Stomach (tissue), 9 donors: ENCODE data around the gene RAB1A. TPM values are rescaled to one million over a fixed set of nuclear protein-coding genes. Genes with fewer than 3 reads are reported as not detected.

Experiments
- DNase-seq, 2 donors: peaks; one replicate each; pipeline versions ENCODE4 v3.0.0 to v3.0.0-alpha.2; 2013 to 2019
- H3K27ac ChIP-seq, 5 donors: fragments of 200-600 bp in 4 of 5; sonication (generic) in 4 of 5; one replicate each; pipeline ENCODE4 v1.5.1; 2013 to 2019; ENCODE audit warnings: mild to moderate bottlenecking in 1 of 5, moderate library complexity in 1 of 5
- H3K27me3 ChIP-seq, 3 donors: fragments of 200-600 bp; sonication (generic); one replicate each; pipeline ENCODE4 v1.5.1; 2017 to 2019; ENCODE audit warnings: mixed run types in 1 of 3
- H3K36me3 ChIP-seq, 4 donors: fragments of 200-600 bp; sonication (generic); 1 replicate in 3 of 4; 2 replicates in 1 of 4; pipeline ENCODE4 v1.5.1; 2016 to 2019
- H3K4me1 ChIP-seq, 4 donors: fragments of 200-600 bp; sonication (generic); one replicate each; pipeline ENCODE4 v1.5.1; 2016 to 2019
- H3K4me3 ChIP-seq, 4 donors: fragments of 200-600 bp; sonication (generic) in 3 of 4; one replicate each; pipeline ENCODE4 v1.5.1; 2016 to 2019; ENCODE audit warnings: mild to moderate bottlenecking in 1 of 4
- H3K9me3 ChIP-seq, 4 donors: fragments of 200-600 bp; sonication (generic); one replicate each; pipeline ENCODE4 v1.5.1; 2016 to 2019
- CTCF ChIP-seq, 7 experiments: fragments of 450-650 bp in 4 of 7; fragments of 200-600 bp in 3 of 7; sonication (generic) in 3 of 7; IDR thresholded peaks; one replicate each; pipeline ENCODE4 v1.5.1; 2016 to 2019; ENCODE audit warnings: antibody characterized with exemption in 7 of 7, control low read depth in 2 of 7, mild to moderate bottlenecking in 1 of 7
- EP300 ChIP-seq: sonication (generic); formaldehyde crosslinking; IDR thresholded peaks from one replicate; pipeline ENCODE4 v1.6.1; 2017; ENCODE audit warnings: antibody characterized with exemption
- POLR2A ChIP-seq, 4 donors: fragments of 450-650 bp; IDR thresholded peaks; one replicate each; pipeline ENCODE4 v1.6.1; 2016; ENCODE audit warnings: antibody characterized with exemption in 4 of 4, control low read depth in 2 of 4, mild to moderate bottlenecking in 1 of 4, moderate library complexity in 1 of 4
- POLR2AphosphoS5 ChIP-seq, 3 donors: sonication (generic); formaldehyde crosslinking; IDR thresholded peaks; one replicate each; pipeline ENCODE4 v1.6.1; 2016; ENCODE audit warnings: antibody characterized with exemption in 3 of 3
- WGBS, 5 donors: extraction: QIAGEN DNeasy Blood & Tissue Kit in 3 of 5; methylation state at CpG; one replicate each; pipeline versions ENCODE4 v1.1.5 to v1.1.7; 2013 to 2018; 5-methylcytosine and 5-hydroxymethylcytosine counted together
- intact Hi-C: fragments of 100-400 bp; cut with DNase I; formaldehyde crosslinking; loops from one replicate; pipeline ENCODE4 v1.15.1; 2023; ENCODE audit warnings: low total_unique reads
- polyA plus RNA-seq, 3 donors: library from polyadenylated mRNA; stranded (reverse); fragments of 200-250 nt; gene quantifications; one replicate each; pipeline ENCODE4 v1.2.3, GENCODE V29; 2013
- total RNA-seq, 5 donors: library from RNA; depleted of rRNA; stranded (reverse); fragments of >200 nt; gene quantifications; one replicate each; pipeline versions ENCODE4 v1.1.0 to v1.2.3, GENCODE V29; 2014 to 2016
- donor health status: healthy with polysubstance abuse.
- donor health status: Bipolar disorder and iron deficiency.
- donor health status: healthy.

RAB1A gene
- total and polyA plus RNA-seq, 8 donors: 58.2 to 160 (median 88.1) TPM

GRCh38 chr2:65057391-65058052 lies 72.4 kb downstream of the RAB1A start:
- peak in 2 of 3 donors; percentile 28 to 48 for TF ChIP-seq POLR2AphosphoS5 (IDR thresholded peaks at IDR 0.05)
- no peak for TF ChIP-seq CTCF (IDR thresholded peaks at IDR 0.05)
- no peaks in the 10 kb centered on the region for H3K27me3 ChIP-seq
- peak overlapping the region; percentile 82 to 92 (median 90) for H3K4me3 ChIP-seq
- WGBS, 5 donors: 17 to 31% (median 31%) methylated on average over 6 of the region's 6 CpGs
- H3K36me3 ChIP-seq: no peaks in the 10 kb centered on the region
- H3K4me1 ChIP-seq: peaks cover 22 to 76% (median 69%) of the 10 kb centered on the region in 4 donors
- H3K27ac ChIP-seq: peak overlapping the region; percentile 56 to 96 (median 92)
- DNase-seq: peak in 1 of 2 donors; percentile 79
- intact Hi-C loops: no loop called here
- H3K9me3 ChIP-seq: no peaks in the 10 kb centered on the region

- H3K27me3 ChIP-seq: no peaks in the 10 kb centered on the region
- no peak for TF ChIP-seq CTCF (IDR thresholded peaks at IDR 0.05)
- TF ChIP-seq POLR2AphosphoS5 (IDR thresholded peaks at IDR 0.05): no peak
- TF ChIP-seq EP300: no peak
- TF ChIP-seq POLR2A (IDR thresholded peaks at IDR 0.05): no peak
- peak overlapping the region; percentile 82 to 92 (median 90) for H3K4me3 ChIP-seq
- no peaks in the 10 kb centered on the region for H3K36me3 ChIP-seq
- H3K27ac ChIP-seq: peak overlapping the region; percentile 86 to 96 (median 93)
- no peaks in the 10 kb centered on the region for H3K9me3 ChIP-seq
- intact Hi-C loops: no loop called here
- DNase-seq: no peak
- peaks cover 21 to 73% (median 65%) of the 10 kb centered on the region in 4 donors for H3K4me1 ChIP-seq
- 0 to 2% (median 1%) methylated on average over 5 of the region's 5 CpGs for WGBS, 5 donors
Observed at GRCh38 chr2:65057054-65057375, 72.9 kb downstream of the RAB1A start.

GRCh38 chr2:65056215-65057053 lies 73.5 kb downstream of the RAB1A start, which contains the start of gene CEP68:
Gene CEP68, plus strand, starts transcription at chr2:65056416. Its CDS starts 13,029 bp downstream, at chr2:65069445.
- Histone ChIP-seq H3K9me3 (no peaks in the 10 kb centered on the region), H3K36me3 (no peaks in the 10 kb centered on the region), H3K4me1 (peaks cover 18 to 67% (median 59%) of the 10 kb centered on the region in 4 donors), H3K27me3 (no peaks in the 10 kb centered on the region), H3K27ac (peak within 1 kb of the TSS; percentile 86 to 96 (median 93)), H3K4me3 (peak within 1 kb of the TSS; percentile 82 to 92 (median 90))
- WGBS, 5 donors: 0 to 1% (median 1%) methylated on average over 42 to 99 of the region's 99 CpGs
- intact Hi-C loops: no loop called here
- peak; percentile 98 to 99 for DNase-seq
- TF ChIP-seq EP300: no peak
- TF ChIP-seq POLR2A (IDR thresholded peaks at IDR 0.05): peak in 1 of 4 donors; percentile 43
- no peak for TF ChIP-seq CTCF (IDR thresholded peaks at IDR 0.05)
- peak; percentile 68 to 94 (median 92) for TF ChIP-seq POLR2AphosphoS5 (IDR thresholded peaks at IDR 0.05)

- WGBS, 5 donors: 9 to 10% (median 9%) methylated on average over 37 to 42 of the region's 42 CpGs
- no peak for TF ChIP-seq EP300
- no peak for TF ChIP-seq CTCF (IDR thresholded peaks at IDR 0.05)
- no peak for TF ChIP-seq POLR2AphosphoS5 (IDR thresholded peaks at IDR 0.05)
- no peak for TF ChIP-seq POLR2A (IDR thresholded peaks at IDR 0.05)
- H3K4me3 ChIP-seq: peak overlapping the region; percentile 82 to 92 (median 90)
- DNase-seq: peak in 1 of 2 donors; percentile 68
- H3K36me3 ChIP-seq: no peaks in the 10 kb centered on the region
- no peaks in the 10 kb centered on the region for H3K9me3 ChIP-seq
- intact Hi-C loops: no loop called here
- peaks cover 10 to 59% (median 51%) of the 10 kb centered on the region in 4 donors for H3K4me1 ChIP-seq
- H3K27ac ChIP-seq: peak overlapping the region; percentile 70 to 96 (median 92)
- no peaks in the 10 kb centered on the region for H3K27me3 ChIP-seq
Observed at GRCh38 chr2:65055422-65056214, 74.3 kb downstream of the RAB1A start.
